Activated CD4-positive, alpha-beta T cell treated with anti-CD3 and anti-CD28 coated beads, Interleukin-2, amount 50 U/mL, for 16 hours (primary cell): ENCODE data around the gene CCRL2.
"Not testable (repeated sequence)": the region's sequence is repeated elsewhere in the genome, so short reads cannot be mapped to it uniquely, and the experiment has no call there.

ENCODE experiments used
- DNase-seq: peaks from one replicate; pipeline ENCODE4 v3.0.0-alpha.2; 2020

CCRL2 gene

GRCh38 chr3:46380471-46381221 is 26.4 kb upstream of the CCRL2 start:
- DNase-seq, result no peak

GRCh38 chr3:46381625-46382024 is 25.4 kb upstream of the CCRL2 start:
- no peak for DNase-seq

- DNase-seq, result no peak
Measured at GRCh38 chr3:46383211-46383950, 23.7 kb upstream of the CCRL2 start.

- DNase-seq, result no peak
Measured at GRCh38 chr3:46383951-46384330, 23.1 kb upstream of the CCRL2 start.

- DNase-seq, result no peak
Measured at GRCh38 chr3:46386205-46386604, 20.9 kb upstream of the CCRL2 start.

- DNase-seq, result not testable (repeated sequence)
Measured at GRCh38 chr3:46388847-46389246, 18.2 kb upstream of the CCRL2 start.

- DNase-seq, result no peak
Measured at GRCh38 chr3:46389306-46389705, 17.8 kb upstream of the CCRL2 start.

- not testable (repeated sequence) for DNase-seq
Measured at GRCh38 chr3:46391526-46391925, 15.5 kb upstream of the CCRL2 start.

- DNase-seq, result no peak
Measured at GRCh38 chr3:46393011-46393410, 14.0 kb upstream of the CCRL2 start.

- no peak for DNase-seq
Measured at GRCh38 chr3:46393554-46394434, 13.3 kb upstream of the CCRL2 start.

GRCh38 chr3:46395210-46395661 is 11.8 kb upstream of the CCRL2 start:
- no peak for DNase-seq

GRCh38 chr3:46395766-46396530 is 11.1 kb upstream of the CCRL2 start:
- no peak for DNase-seq

- no peak for DNase-seq
Measured at GRCh38 chr3:46397111-46397510, 9.9 kb upstream of the CCRL2 start.

GRCh38 chr3:46398186-46398955 is 8.7 kb upstream of the CCRL2 start:
- no peak for DNase-seq

GRCh38 chr3:46399098-46399497 is 8.0 kb upstream of the CCRL2 start:
- DNase-seq, result no peak

- DNase-seq, result no peak
Measured at GRCh38 chr3:46399557-46399956, 7.5 kb upstream of the CCRL2 start.

GRCh38 chr3:46400000-46400734 is 6.9 kb upstream of the CCRL2 start:
- DNase-seq, result no peak

- DNase-seq, result no peak
Measured at GRCh38 chr3:46400846-46401245, 6.2 kb upstream of the CCRL2 start.

- DNase-seq, result no peak
Measured at GRCh38 chr3:46401579-46401978, 5.5 kb upstream of the CCRL2 start.

GRCh38 chr3:46402902-46403301 is 4.2 kb upstream of the CCRL2 start:
- DNase-seq, result not testable (repeated sequence)
